Parathyroid adenoma (tissue), 2 donors: ENCODE data around the gene DCST1.
A peak's percentile ranks its signal among the peaks of the same experiment; 100 is the strongest.

Source experiments
- H2AFZ ChIP-seq: fragments of 300-600 bp; sonication (generic); one replicate; pipeline ENCODE4 v1.7.0; 2017; ENCODE audit warnings: antibody characterized with exemption, mild to moderate bottlenecking
- H3K27ac ChIP-seq: fragments of 300-600 bp; sonication (generic); one replicate; pipeline ENCODE4 v1.7.0; 2017
- H3K27me3 ChIP-seq: fragments of 300-600 bp; sonication (generic); one replicate; pipeline ENCODE4 v1.7.0; 2017; ENCODE audit warnings: low read length; ENCODE audit not compliant: control insufficient read depth, insufficient read depth
- H3K36me3 ChIP-seq: fragments of 300-600 bp; sonication (generic); one replicate; pipeline ENCODE4 v1.7.0; 2017; ENCODE audit warnings: low read length; ENCODE audit not compliant: control insufficient read depth, insufficient read depth
- H3K4me1 ChIP-seq: fragments of 300-600 bp; sonication (generic); one replicate; pipeline ENCODE4 v1.7.0; 2017; ENCODE audit warnings: control low read depth
- H3K4me2 ChIP-seq: fragments of 300-600 bp; sonication (generic); one replicate; pipeline ENCODE4 v1.7.0; 2017; ENCODE audit warnings: low read length
- H3K4me3 ChIP-seq: fragments of 300-600 bp; sonication (generic); one replicate; pipeline ENCODE4 v1.7.0; 2017; ENCODE audit warnings: low read depth, low read length
- H3K79me2 ChIP-seq: fragments of 300-600 bp; sonication (generic); one replicate; pipeline ENCODE4 v1.7.0; 2017; ENCODE audit warnings: control low read depth
- H3K9ac ChIP-seq: fragments of 300-600 bp; sonication (generic); one replicate; pipeline ENCODE4 v1.7.0; 2017; ENCODE audit warnings: mild to moderate bottlenecking
- H3K9me3 ChIP-seq: fragments of 300-600 bp; sonication (generic); one replicate; pipeline ENCODE4 v1.7.0; 2017; ENCODE audit warnings: low read length; ENCODE audit not compliant: control insufficient read depth
- TF ChIP-seq, protein P1 (sequence below): fragments of 300-600 bp; sonication (generic); IDR thresholded peaks from one replicate; pipeline ENCODE4 v1.7.0; 2017; ENCODE audit warnings: antibody characterized with exemption, mild to moderate bottlenecking
- donor health status: primary hyperparathyroidism.

The DCST1 gene

DNA sequence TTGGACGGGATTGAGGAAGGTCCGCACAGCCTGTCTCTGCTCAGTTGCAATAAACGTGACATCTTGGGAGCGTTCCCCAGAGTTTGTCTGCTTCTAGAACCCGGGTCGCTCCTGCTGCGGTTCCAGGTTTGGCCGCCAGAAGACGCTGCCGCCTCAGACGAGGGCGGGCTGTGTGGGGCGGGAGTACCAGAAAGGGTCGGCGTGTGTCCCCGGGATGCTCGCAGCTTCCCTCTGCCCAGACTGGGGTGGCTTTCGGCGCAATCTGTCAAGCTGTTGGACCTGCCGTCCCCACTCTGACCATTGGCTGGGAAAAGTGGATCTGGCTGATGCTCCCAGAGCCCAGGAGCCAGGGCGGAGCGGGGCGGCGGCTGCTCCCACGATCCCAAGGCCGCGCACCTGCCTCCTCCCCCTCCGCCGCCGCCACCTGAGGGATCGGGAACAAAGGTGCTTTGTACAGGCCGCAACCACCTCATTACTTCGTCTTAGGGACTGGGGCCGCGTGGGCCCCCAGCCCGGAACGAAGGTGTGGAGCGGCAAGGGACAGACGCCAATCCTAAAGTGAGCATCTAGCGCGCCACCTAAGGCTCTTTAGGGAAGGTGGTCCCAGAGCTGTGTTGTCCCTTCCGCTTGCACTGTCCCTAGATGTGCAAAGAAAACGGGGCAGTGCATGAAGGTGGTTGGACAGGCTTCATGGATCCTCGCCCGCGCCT lies 29.2 kb downstream of the DCST1 start:
- H3K9ac ChIP-seq, result no peak overlapping the region
- H3K36me3 ChIP-seq, result no peaks in the 10 kb centered on the region
- no peaks in the 10 kb centered on the region for H3K27me3 ChIP-seq
- H3K9me3 ChIP-seq, result no peaks in the 10 kb centered on the region
- peak overlapping the region; percentile 93 for H3K4me2 ChIP-seq
- H2AFZ ChIP-seq, result peak overlapping the region; percentile 70
- H3K79me2 ChIP-seq, result no peaks in the 10 kb centered on the region
- H3K4me1 ChIP-seq, result peaks cover 8% of the 10 kb centered on the region
- no peak overlapping the region for H3K27ac ChIP-seq
- TF ChIP-seq, protein P1, sequence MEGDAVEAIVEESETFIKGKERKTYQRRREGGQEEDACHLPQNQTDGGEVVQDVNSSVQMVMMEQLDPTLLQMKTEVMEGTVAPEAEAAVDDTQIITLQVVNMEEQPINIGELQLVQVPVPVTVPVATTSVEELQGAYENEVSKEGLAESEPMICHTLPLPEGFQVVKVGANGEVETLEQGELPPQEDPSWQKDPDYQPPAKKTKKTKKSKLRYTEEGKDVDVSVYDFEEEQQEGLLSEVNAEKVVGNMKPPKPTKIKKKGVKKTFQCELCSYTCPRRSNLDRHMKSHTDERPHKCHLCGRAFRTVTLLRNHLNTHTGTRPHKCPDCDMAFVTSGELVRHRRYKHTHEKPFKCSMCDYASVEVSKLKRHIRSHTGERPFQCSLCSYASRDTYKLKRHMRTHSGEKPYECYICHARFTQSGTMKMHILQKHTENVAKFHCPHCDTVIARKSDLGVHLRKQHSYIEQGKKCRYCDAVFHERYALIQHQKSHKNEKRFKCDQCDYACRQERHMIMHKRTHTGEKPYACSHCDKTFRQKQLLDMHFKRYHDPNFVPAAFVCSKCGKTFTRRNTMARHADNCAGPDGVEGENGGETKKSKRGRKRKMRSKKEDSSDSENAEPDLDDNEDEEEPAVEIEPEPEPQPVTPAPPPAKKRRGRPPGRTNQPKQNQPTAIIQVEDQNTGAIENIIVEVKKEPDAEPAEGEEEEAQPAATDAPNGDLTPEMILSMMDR, result peak; percentile 40
- H3K4me3 ChIP-seq, result peak overlapping the region; percentile 89

DNA sequence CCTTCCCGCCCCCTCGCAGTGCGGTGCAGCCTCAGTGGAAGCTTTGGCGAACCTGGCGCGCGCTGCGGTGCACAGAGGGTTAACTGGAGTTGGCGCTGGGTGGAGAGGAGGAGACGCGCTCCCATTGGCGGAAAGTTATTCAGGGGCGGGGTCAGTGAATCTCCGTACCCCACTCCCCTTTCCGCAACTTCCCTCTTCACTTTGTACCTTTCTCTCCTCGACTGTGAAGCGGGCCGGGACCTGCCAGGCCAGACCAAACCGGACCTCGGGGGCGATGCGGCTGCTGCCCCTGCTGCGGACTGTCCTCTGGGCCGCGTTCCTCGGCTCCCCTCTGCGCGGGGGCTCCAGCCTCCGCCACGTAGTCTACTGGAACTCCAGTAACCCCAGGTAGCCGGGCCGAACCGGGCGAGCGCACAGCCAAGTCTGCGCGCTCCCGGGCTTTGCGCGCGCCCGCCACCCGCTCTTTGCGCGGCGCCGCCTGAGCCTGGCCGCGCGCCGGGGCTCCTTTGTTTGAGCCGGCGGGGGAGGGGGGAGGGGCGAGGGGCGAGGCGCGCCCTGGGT lies 30.0 kb downstream of the DCST1 start, which contains the start of gene EFNA4:
Gene EFNA4, plus strand, starts transcription at position 191 of the 561 bp plus-strand sequence. Its CDS starts 84 bp downstream, at position 275.
- no peaks in the 10 kb centered on the region for H3K36me3 ChIP-seq
- peak within 1 kb of the TSS; percentile 70 for H2AFZ ChIP-seq
- H3K9me3 ChIP-seq, result no peaks in the 10 kb centered on the region
- H3K27me3 ChIP-seq, result no peaks in the 10 kb centered on the region
- no peaks in the 10 kb centered on the region for H3K79me2 ChIP-seq
- peak within 1 kb of the TSS; percentile 89 for H3K4me3 ChIP-seq
- H3K4me2 ChIP-seq, result peak within 1 kb of the TSS; percentile 93
- peaks cover 8% of the 10 kb centered on the region for H3K4me1 ChIP-seq
- TF ChIP-seq, protein P1, result no peak
- H3K9ac ChIP-seq, result no peak within 1 kb of the TSS
- no peak within 1 kb of the TSS for H3K27ac ChIP-seq

DNA sequence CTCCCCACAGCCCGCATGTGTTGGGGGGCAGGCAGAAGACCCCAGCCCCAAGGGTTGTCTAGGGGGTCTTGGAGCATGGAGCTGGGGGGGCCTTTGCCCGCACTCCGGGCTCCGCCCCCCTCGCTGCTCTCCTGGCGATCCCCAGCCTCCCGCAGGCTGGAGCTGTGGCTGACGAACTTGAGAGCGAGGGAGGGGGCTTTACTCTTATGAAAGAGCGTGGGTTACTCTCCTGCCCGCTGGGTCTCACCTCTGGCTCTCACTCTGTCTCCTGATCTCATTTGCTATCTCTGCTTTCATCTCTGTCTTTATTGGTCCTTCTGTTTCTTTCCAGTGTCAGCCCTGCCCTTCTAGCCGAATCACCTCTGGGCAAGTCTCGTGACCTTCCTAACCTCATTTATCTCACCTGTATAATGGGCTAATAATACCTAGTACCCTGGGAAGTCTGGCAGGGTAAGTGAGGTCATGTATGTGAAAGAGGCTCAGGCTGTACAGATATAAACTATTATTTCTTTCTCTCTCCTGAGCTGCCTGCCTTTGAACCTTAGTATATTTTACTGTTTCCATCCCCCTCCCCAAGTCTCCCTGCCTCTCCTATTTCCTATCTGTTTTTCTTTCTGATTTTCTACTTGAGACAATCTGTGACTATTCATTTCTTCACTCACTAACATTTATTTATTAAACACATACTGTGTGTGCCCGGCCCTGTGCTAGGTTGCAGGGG lies 30.6 kb downstream of the DCST1 start:
- H3K9ac ChIP-seq, result no peak overlapping the region

GRCh38 chr1:155064832-155065429 lies 31.3 kb downstream of the DCST1 start:
- Histone ChIP-seq H3K4me3 (no peak overlapping the region), H3K36me3 (no peaks in the 10 kb centered on the region), H3K9me3 (no peaks in the 10 kb centered on the region), H3K79me2 (no peaks in the 10 kb centered on the region), H3K9ac (no peak overlapping the region), H2AFZ (no peak overlapping the region), H3K27ac (no peak overlapping the region), H3K4me1 (peaks cover 8% of the 10 kb centered on the region), H3K27me3 (no peaks in the 10 kb centered on the region), H3K4me2 (no peak overlapping the region)
- TF ChIP-seq, protein P1, result no peak

More for the DNA sequence above, 30.6 kb downstream of the DCST1 start:
- Histone ChIP-seq H3K27ac (no peak overlapping the region), H3K36me3 (no peaks in the 10 kb centered on the region), H3K4me1 (peaks cover 8% of the 10 kb centered on the region), H3K9me3 (no peaks in the 10 kb centered on the region), H3K4me2 (peak overlapping the region; percentile 93), H3K79me2 (no peaks in the 10 kb centered on the region), H3K4me3 (peak overlapping the region; percentile 89), H3K27me3 (no peaks in the 10 kb centered on the region), H2AFZ (peak overlapping the region; percentile 70)
- TF ChIP-seq, protein P1, result no peak
